PFSK-1 (cell line): ENCODE data around the gene MAP3K4.

Experiments
- FOXP2 ChIP-seq: optimal IDR thresholded peaks from 2 replicates; pipeline ENCODE3; 2011; ENCODE audit warnings: borderline replicate concordance, control low read depth, inconsistent platforms; ENCODE audit not compliant: insufficient read depth; ENCODE audit errors: extremely low read length, extremely low read depth
- POLR2AphosphoS5 ChIP-seq: IDR thresholded peaks from 2 replicates; pipeline ENCODE4 v1.6.1; 2012; ENCODE audit warnings: low read depth, mild to moderate bottlenecking, control low read depth, low read length, moderate library complexity

DNA sequence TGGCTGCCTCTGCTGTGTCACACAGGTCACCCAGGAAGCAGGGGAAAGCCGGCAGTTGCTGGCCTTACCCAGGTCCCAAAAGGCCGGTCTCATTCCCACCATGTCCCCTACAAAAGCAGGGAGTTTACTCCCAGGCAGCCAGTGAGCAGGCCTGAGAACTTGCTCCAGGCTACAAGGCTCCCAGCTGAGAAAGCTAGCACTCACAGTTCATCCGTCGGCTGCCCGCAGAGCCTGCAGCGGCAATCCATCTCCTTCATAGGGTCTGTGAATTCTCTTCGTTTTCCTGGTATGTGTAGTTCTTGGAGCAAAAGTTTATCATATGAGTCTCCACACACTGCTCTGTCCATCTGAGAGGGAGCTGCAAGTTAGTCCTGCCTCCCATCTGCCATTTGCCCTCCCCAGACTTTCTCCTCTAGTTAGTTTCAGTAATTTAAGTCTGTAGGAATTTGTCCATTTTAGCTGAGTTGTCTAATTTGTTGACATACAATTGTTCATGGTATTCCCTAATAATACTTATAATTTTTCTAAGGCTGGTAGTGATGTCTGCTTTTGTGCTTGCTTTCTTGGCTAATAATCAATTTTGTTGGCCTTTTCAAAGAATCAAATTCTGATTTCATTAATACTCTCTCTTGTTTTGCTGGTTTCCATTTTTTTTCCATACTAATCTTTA, 135.6 kb downstream of the MAP3K4 start:
- TF ChIP-seq POLR2AphosphoS5 (no peak), FOXP2 (no peak)
